Activated CD4-positive, alpha-beta T cell treated with anti-CD3 and anti-CD28 coated beads, Interleukin-2, amount 10 ng/mL, durations not matched to agents 7 days and 5 days (primary cell): ENCODE measurements around the gene ERGIC3. TPM values are rescaled to one million over a fixed set of nuclear protein-coding genes. Genes with fewer than 3 reads are reported as not detected.

ENCODE experiments used
- CTCF ChIA-PET: fragments of 350-600 bp; sonication (Branson Sonifier 250); formaldehyde crosslinking; loops from one replicate; lab custom pipeline; 2021; ENCODE audit warnings: antibody characterized with exemption; lab: Charles Lee
- POLR2A ChIA-PET: fragments of 350-600 bp; sonication (Branson Sonifier 250); formaldehyde crosslinking; loops from one replicate; lab custom pipeline; 2021; ENCODE audit warnings: antibody characterized with exemption; lab: Charles Lee
- DNase-seq: peaks from one replicate; pipeline ENCODE4 v3.0.0-alpha.2; 2020
- H3K27ac Mint-ChIP-seq: one replicate; pipeline ENCODE4 v1.8.0; 2021; ENCODE audit warnings: mild to moderate bottlenecking, moderate library complexity, mixed read lengths
- H3K27me3 Mint-ChIP-seq: one replicate; pipeline ENCODE4 v1.8.0; 2021; ENCODE audit warnings: mixed read lengths
- H3K36me3 Mint-ChIP-seq: one replicate; pipeline ENCODE4 v1.8.0; 2021; ENCODE audit warnings: low read depth, mixed read lengths
- H3K4me1 Mint-ChIP-seq: one replicate; pipeline ENCODE4 v1.8.0; 2021; ENCODE audit warnings: mixed read lengths
- H3K4me3 Mint-ChIP-seq: one replicate; pipeline ENCODE4 v1.8.0; 2021; ENCODE audit warnings: mild to moderate bottlenecking, moderate library complexity, mixed read lengths
- H3K9me3 Mint-ChIP-seq: one replicate; pipeline ENCODE4 v1.8.0; 2021; ENCODE audit warnings: mixed read lengths
- total RNA-seq, 2 experiments: library from RNA; stranded (reverse); gene quantifications; one replicate each; pipeline ENCODE4 v1.2.3, GENCODE V29; 2021

Gene ERGIC3
- total RNA-seq, 2 experiments from 2014 or later, result 152 to 165 TPM

- ChIA-PET CTCF (interaction anchor here (0.7 to 6.2 kb wide), 5 partner anchors 13 to 351 kb away, joined by 3 to 50 read pairs (median 3); partner anchors contain the start of genes CEP250, SCAND1 and SPAG4), POLR2A (no interaction called here)
- Mint-ChIP-seq H3K36me3 (no peaks in the 10 kb centered on the region), H3K4me1 (peaks cover 14% of the 10 kb centered on the region), H3K4me3 (no peak overlapping the region), H3K27ac (no peak overlapping the region), H3K9me3 (no peaks in the 10 kb centered on the region), H3K27me3 (peaks cover 29% of the 10 kb centered on the region)
- DNase-seq, result no peak
Observed at GRCh38 chr20:35603695-35604448, 62.0 kb downstream of the ERGIC3 start.

- peaks cover 14% of the 10 kb centered on the region for H3K4me1 Mint-ChIP-seq
- no peak overlapping the region for H3K4me3 Mint-ChIP-seq
- H3K9me3 Mint-ChIP-seq, result no peaks in the 10 kb centered on the region
- H3K27ac Mint-ChIP-seq, result no peak overlapping the region
- no peaks in the 10 kb centered on the region for H3K36me3 Mint-ChIP-seq
- ChIA-PET POLR2A (no interaction called here), CTCF (interaction anchor here (1.0 to 6.2 kb wide), 4 partner anchors 12 to 350 kb away, joined by 3 to 50 read pairs (median 4); partner anchors contain the start of genes CEP250, SCAND1 and SPAG4)
- no peak for DNase-seq
- H3K27me3 Mint-ChIP-seq, result peaks cover 25% of the 10 kb centered on the region
Observed at GRCh38 chr20:35604449-35604747, 62.5 kb downstream of the ERGIC3 start.

GRCh38 chr20:35606127-35606526 lies 64.2 kb downstream of the ERGIC3 start:
- peaks cover 9% of the 10 kb centered on the region for H3K4me1 Mint-ChIP-seq
- H3K27me3 Mint-ChIP-seq, result peaks cover 11% of the 10 kb centered on the region
- CTCF ChIA-PET, result interaction anchor here (0.7 to 6.2 kb wide), 3 partner anchors 11 to 1319 kb away, joined by 3 to 50 read pairs (median 3); partner anchors contain the start of gene SPAG4
- H3K4me3 Mint-ChIP-seq, result no peak overlapping the region
- no peak for DNase-seq
- POLR2A ChIA-PET, result interaction anchor here (0.5 kb wide), 1 partner anchor 16 kb away, joined by 4 read pairs; no protein-coding TSS in a partner anchor
- H3K9me3 Mint-ChIP-seq, result no peaks in the 10 kb centered on the region
- H3K36me3 Mint-ChIP-seq, result no peaks in the 10 kb centered on the region
- H3K27ac Mint-ChIP-seq, result no peak overlapping the region

Other genes with a start within 250 kb of the ERGIC3 start
- gene FAM83C, start 249.7 kb upstream of the ERGIC3 start, total RNA-seq, result not detected
- gene UQCC1, start 130.1 kb upstream of the ERGIC3 start, total RNA-seq, result 10 to 100 TPM; 46.9 to 48.6 TPM
- not detected for gene GDF5, start 103.8 kb upstream of the ERGIC3 start, total RNA-seq
- gene CEP250, start 86.5 kb upstream of the ERGIC3 start, total RNA-seq, result 10 to 100 TPM; 56.8 to 75.4 TPM
- not detected for gene C20orf173, start 12.4 kb upstream of the ERGIC3 start, total RNA-seq
- gene SPAG4, start 73.8 kb downstream of the ERGIC3 start, total RNA-seq, result 1 to 10 TPM; 1.7 to 1.9 TPM
- 100 to 1,000 TPM; 252 to 256 TPM for gene CPNE1, start 122.8 kb downstream of the ERGIC3 start, total RNA-seq
- gene RBM12, start 122.8 kb downstream of the ERGIC3 start, total RNA-seq, result 100 to 1,000 TPM; 121 to 127 TPM
- 10 to 100 TPM; 33.2 to 36.6 TPM for gene NFS1, start 157.3 kb downstream of the ERGIC3 start, total RNA-seq
- gene ROMO1, start 157.3 kb downstream of the ERGIC3 start, total RNA-seq, result 100 to 1,000 TPM in 1 of 2 experiments, 10 to 100 TPM in 1; 55.0 to 103 TPM
- gene RBM39, start 200.2 kb downstream of the ERGIC3 start, total RNA-seq, result 100 to 1,000 TPM; 374 to 396 TPM
- gene PHF20, start 229.9 kb downstream of the ERGIC3 start, total RNA-seq, result 10 to 100 TPM; 47.8 to 49.0 TPM